Measurements from ENCODE around the gene STX19.

GRCh38 chr3:94001827-94002495 lies 26.4 kb downstream of the STX19 start:
- TF ChIP-seq POLR2AphosphoS5 (IDR thresholded peaks at IDR 0.05; ENCODE audit: low read depth, low read length) (no peak), SIN3A (IDR thresholded peaks at IDR 0.05; ENCODE audit: borderline replicate concordance, insufficient read depth, low read length) (no peak), TAF1 (IDR thresholded peaks at IDR 0.05; ENCODE audit: borderline replicate concordance, insufficient read depth, low read length) (no peak)
